Measurements from ENCODE around the gene C17orf58.
A peak's percentile ranks its signal among the peaks of the same experiment; 100 is the strongest.
"Not testable (repeated sequence)": the region's sequence is repeated elsewhere in the genome, so short reads cannot be mapped to it uniquely, and the experiment has no call there.

Gene C17orf58

DNA sequence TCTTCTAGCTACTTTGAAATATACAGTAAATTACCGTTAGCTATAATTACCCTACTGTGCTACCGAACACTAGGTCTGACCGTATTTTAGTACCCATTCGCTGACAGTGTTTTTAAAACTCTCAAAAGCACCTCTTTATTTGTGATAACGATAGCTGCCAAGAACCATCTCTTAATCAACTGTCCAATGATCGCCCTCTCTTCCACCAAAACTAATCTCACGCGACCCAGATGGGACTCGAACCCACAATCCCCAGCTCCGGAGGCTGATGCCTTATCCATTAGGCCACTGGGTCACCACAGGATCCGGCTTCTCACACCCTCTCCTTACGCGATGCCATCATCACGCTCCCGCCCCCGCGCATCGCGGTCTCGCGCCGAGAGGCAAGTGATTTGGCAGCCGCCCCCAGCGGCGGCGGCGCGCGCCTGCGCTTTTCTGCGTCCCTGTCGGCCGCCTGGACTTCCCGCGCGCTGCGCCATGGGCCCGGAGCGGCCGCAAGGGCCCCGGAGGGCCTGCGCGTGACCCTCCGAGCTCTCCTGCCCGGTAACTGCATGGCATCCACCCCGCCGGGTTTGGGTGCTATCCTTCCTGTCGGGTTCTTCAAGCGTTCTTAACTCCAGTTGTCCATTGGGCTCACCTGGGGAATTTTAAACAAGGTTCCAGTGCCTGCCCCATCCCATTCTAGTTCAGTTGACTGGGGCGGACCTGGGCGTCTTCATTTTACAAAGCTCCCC lies 23.6 kb upstream of the C17orf58 start:
- Histone ChIP-seq H3K27me3 (ENCODE audit: insufficient read depth, low read length) (no peaks in the 10 kb centered on the region), H3K9me3 (ENCODE audit: low read length) (no peaks in the 10 kb centered on the region), H2AFZ (ENCODE audit: low read depth, low read length) (peak overlapping the region; percentile 90), H3K4me3 (ENCODE audit: low read length) (peak overlapping the region; percentile 74), H3K36me3 (ENCODE audit: insufficient read depth, low read length) (no peaks in the 10 kb centered on the region), H3K4me1 (ENCODE audit: insufficient read depth, low read length) (peaks cover 4% of the 10 kb centered on the region)

- no peaks in the 10 kb centered on the region for H3K9me3 ChIP-seq (ENCODE audit: low read length)
- H3K4me1 ChIP-seq (ENCODE audit: insufficient read depth, low read length) = peaks cover 4% of the 10 kb centered on the region
- no peaks in the 10 kb centered on the region for H3K27me3 ChIP-seq (ENCODE audit: insufficient read depth, low read length)
- peak overlapping the region; percentile 23 for H3K4me3 ChIP-seq (ENCODE audit: low read length)
- no peaks in the 10 kb centered on the region for H3K36me3 ChIP-seq (ENCODE audit: insufficient read depth, low read length)
- no peak overlapping the region for H2AFZ ChIP-seq (ENCODE audit: low read depth, low read length)
These were observed 23.0 kb upstream of the C17orf58 start for GRCh38 chr17:68019336-68019674.

DNA sequence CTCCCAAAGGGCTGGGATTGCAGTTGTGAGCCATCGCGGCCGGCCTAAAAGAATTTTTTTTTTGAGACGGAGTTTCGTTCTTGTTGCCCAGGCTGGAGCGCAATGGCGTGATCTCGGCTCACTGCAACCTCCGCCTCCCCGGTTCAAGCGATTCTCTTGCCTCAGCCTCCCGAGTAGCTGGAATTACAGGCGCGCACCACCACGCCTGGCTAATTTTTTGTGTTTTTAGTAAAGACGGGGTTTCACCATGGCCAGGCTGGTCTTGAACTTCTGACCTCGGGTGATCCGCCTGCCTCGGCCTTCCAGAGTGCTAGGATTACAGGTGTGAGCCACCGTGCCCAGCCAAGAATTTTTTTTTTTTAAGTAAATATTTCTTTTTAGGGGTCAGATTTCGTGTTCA lies 22.2 kb upstream of the C17orf58 start:
- H3K4me3 ChIP-seq (ENCODE audit: low read length); H3K4me1 ChIP-seq (ENCODE audit: insufficient read depth, low read length); H3K36me3 ChIP-seq (ENCODE audit: insufficient read depth, low read length); H2AFZ ChIP-seq (ENCODE audit: low read depth, low read length); H3K27me3 ChIP-seq (ENCODE audit: insufficient read depth, low read length); H3K9me3 ChIP-seq (ENCODE audit: low read length): not testable (repeated sequence)

DNA sequence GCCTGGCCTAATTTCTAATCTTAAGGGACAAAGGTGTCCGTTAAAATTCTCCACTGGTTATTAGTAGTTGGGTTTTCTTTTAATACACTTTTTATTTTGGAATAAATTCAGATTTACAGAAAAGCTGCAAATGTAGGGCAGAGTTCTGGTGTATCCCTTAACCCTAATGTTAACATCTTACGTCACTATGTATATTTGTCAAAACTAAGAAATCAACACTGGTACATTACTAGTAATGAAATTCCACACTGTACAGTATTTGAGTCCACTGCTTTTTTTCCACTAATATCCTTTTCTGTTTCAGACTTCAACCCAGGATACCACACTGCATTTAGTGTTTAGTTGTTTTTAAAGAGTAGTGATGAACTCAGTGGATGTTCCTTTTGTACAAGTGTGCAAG lies 20.6 kb upstream of the C17orf58 start:
- no peak overlapping the region for H2AFZ ChIP-seq (ENCODE audit: low read depth, low read length)
- H3K36me3 ChIP-seq (ENCODE audit: insufficient read depth, low read length) = no peaks in the 10 kb centered on the region
- H3K27me3 ChIP-seq (ENCODE audit: insufficient read depth, low read length) = no peaks in the 10 kb centered on the region
- H3K4me1 ChIP-seq (ENCODE audit: insufficient read depth, low read length) = peaks cover 4% of the 10 kb centered on the region
- no peak overlapping the region for H3K4me3 ChIP-seq (ENCODE audit: low read length)
- no peaks in the 10 kb centered on the region for H3K9me3 ChIP-seq (ENCODE audit: low read length)

- Histone ChIP-seq H3K36me3 (ENCODE audit: insufficient read depth, low read length) (no peaks in the 10 kb centered on the region), H3K4me1 (ENCODE audit: insufficient read depth, low read length) (no peaks in the 10 kb centered on the region), H3K27me3 (ENCODE audit: insufficient read depth, low read length) (no peaks in the 10 kb centered on the region)
These were observed 18.9 kb upstream of the C17orf58 start for GRCh38 chr17:68015081-68015723.

GRCh38 chr17:68013385-68013784 lies 17.1 kb upstream of the C17orf58 start:
- Histone ChIP-seq H3K4me1 (ENCODE audit: insufficient read depth, low read length) (no peaks in the 10 kb centered on the region), H3K9me3 (ENCODE audit: low read length) (no peaks in the 10 kb centered on the region), H3K4me3 (ENCODE audit: low read length) (no peak overlapping the region), H2AFZ (ENCODE audit: low read depth, low read length) (no peak overlapping the region), H3K36me3 (ENCODE audit: insufficient read depth, low read length) (no peaks in the 10 kb centered on the region), H3K27me3 (ENCODE audit: insufficient read depth, low read length) (no peaks in the 10 kb centered on the region)

More at GRCh38 chr17:68015081-68015723, 18.9 kb upstream of the C17orf58 start:
- H3K9me3 ChIP-seq (ENCODE audit: low read length) = no peaks in the 10 kb centered on the region
- no peak overlapping the region for H3K4me3 ChIP-seq (ENCODE audit: low read length)
- H2AFZ ChIP-seq (ENCODE audit: low read depth, low read length) = no peak overlapping the region

DNA sequence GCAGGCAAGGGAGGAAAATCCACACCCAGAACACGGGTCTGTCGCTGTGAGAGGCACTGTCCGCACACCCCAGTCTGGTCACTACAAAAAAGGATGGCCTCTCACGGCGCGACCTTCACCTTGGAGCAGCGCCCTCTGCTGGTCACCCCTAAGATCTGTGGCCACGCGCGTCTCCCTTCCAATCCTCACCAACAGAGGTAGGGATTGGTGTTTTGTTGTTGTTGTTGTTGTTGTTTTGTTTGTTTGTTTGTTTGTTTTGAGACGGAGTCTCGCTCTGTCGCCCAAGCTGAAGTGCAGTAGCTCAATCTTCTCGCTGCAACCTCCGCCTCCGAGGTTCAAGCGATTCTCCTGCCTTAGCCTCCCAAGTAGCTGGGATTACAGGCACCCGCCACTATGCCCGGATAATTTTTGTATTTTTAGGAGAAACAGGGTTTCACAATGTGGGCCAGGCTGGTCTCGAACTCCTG lies 15.0 kb upstream of the C17orf58 start:
- H3K36me3 ChIP-seq (ENCODE audit: insufficient read depth, low read length) = no peaks in the 10 kb centered on the region
- H3K9me3 ChIP-seq (ENCODE audit: low read length) = no peaks in the 10 kb centered on the region
- H3K4me1 ChIP-seq (ENCODE audit: insufficient read depth, low read length) = no peaks in the 10 kb centered on the region
- no peak overlapping the region for H2AFZ ChIP-seq (ENCODE audit: low read depth, low read length)
- H3K4me3 ChIP-seq (ENCODE audit: low read length) = no peak overlapping the region
- no peaks in the 10 kb centered on the region for H3K27me3 ChIP-seq (ENCODE audit: insufficient read depth, low read length)

DNA sequence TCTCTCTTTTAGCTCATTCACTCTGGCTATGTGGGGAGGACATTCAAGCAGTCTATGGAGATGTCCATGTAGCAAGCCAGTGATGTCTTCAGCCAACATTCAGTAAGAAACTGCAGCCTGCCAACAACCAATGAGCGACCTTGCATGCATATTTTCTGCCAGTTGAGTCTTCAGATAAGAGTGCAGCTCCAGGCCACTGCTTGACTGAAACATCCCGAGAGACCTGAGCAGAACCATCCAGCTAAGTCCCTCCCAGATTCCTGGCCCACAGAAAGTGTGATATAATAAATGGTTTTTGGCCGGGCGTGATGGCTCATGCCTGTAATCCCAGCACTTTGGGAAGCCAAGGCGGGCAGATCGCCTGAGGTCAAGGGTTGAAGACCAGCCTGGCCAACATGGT lies 10.5 kb upstream of the C17orf58 start:
- H3K9me3 ChIP-seq (ENCODE audit: low read length) = no peaks in the 10 kb centered on the region
- H2AFZ ChIP-seq (ENCODE audit: low read depth, low read length) = no peak overlapping the region
- H3K4me1 ChIP-seq (ENCODE audit: insufficient read depth, low read length) = no peaks in the 10 kb centered on the region
- H3K27me3 ChIP-seq (ENCODE audit: insufficient read depth, low read length) = no peaks in the 10 kb centered on the region
- H3K4me3 ChIP-seq (ENCODE audit: low read length) = no peak overlapping the region
- H3K36me3 ChIP-seq (ENCODE audit: insufficient read depth, low read length) = no peaks in the 10 kb centered on the region

DNA sequence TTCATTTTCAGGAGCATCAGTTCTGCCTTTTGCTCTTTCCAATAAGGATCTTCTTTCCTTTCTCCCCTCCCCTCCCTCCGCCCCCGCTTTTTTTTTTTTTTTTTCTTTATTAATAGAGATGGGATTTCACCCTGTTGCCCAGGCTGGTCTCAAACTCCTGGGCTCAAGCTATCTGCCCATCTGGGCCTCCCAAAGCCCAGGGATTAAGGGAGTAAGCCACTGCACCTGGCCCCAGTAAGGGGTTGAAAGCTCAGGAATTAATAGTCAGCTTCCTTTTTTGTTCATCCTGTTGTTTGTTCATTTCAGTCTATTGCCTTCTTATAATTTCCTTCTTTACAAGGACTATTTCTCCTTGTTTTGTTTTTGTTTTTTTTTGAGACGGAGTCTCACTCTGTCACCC lies 7.9 kb upstream of the C17orf58 start:
- Histone ChIP-seq H3K4me3 (ENCODE audit: low read length) (no peak overlapping the region), H3K36me3 (ENCODE audit: insufficient read depth, low read length) (no peaks in the 10 kb centered on the region), H3K4me1 (ENCODE audit: insufficient read depth, low read length) (no peaks in the 10 kb centered on the region), H2AFZ (ENCODE audit: low read depth, low read length) (no peak overlapping the region), H3K27me3 (ENCODE audit: insufficient read depth, low read length) (no peaks in the 10 kb centered on the region), H3K9me3 (ENCODE audit: low read length) (no peaks in the 10 kb centered on the region)

- Histone ChIP-seq H3K4me1 (ENCODE audit: insufficient read depth, low read length) (peaks cover 13% of the 10 kb centered on the region), H2AFZ (ENCODE audit: low read depth, low read length) (no peak overlapping the region), H3K4me3 (ENCODE audit: low read length) (no peak overlapping the region), H3K36me3 (ENCODE audit: insufficient read depth, low read length) (no peaks in the 10 kb centered on the region), H3K9me3 (ENCODE audit: low read length) (no peaks in the 10 kb centered on the region), H3K27me3 (ENCODE audit: insufficient read depth, low read length) (no peaks in the 10 kb centered on the region)
These were observed 3.1 kb upstream of the C17orf58 start for GRCh38 chr17:67999291-67999911.

GRCh38 chr17:67998466-67998865 lies 2.2 kb upstream of the C17orf58 start:
- Histone ChIP-seq H3K4me3 (ENCODE audit: low read length) (no peak overlapping the region), H2AFZ (ENCODE audit: low read depth, low read length) (no peak overlapping the region), H3K4me1 (ENCODE audit: insufficient read depth, low read length) (peaks cover 13% of the 10 kb centered on the region), H3K36me3 (ENCODE audit: insufficient read depth, low read length) (no peaks in the 10 kb centered on the region), H3K9me3 (ENCODE audit: low read length) (no peaks in the 10 kb centered on the region), H3K27me3 (ENCODE audit: insufficient read depth, low read length) (no peaks in the 10 kb centered on the region)

DNA sequence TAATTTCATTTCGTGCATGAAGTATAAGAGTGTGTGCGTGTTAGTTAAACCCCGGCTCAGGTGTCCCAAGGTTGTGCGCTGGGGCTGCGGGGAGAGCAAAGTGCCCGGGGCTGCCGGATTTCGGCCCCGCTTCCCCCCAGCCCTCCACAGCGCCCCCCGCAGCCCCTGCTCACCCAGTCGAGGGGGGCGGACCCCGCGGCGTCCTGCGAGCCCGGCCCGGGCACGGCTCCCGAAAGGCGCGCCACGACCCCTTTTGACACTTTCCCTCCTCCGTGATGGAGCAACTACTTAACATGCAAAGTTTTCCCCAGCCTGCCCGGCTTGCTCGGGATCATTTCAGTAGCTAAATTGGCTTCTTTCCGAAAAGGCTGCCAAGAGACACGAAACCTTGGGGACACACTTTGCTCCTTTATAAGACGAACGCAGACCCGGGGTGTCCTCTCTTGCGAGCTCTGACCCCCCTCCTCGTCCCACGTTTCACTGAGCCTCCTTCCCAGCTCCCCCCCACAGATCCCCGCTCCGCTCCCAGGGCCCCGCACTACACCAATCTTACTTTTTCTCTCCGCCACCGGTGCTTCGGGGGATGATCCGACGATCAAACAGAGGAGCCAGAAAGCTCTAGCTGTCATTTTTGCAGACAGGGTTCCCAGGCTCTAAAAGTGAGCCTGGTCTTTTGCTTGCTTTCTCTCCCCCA lies 552 bp downstream of the C17orf58 start:
- H3K9me3 ChIP-seq (ENCODE audit: low read length) = no peaks in the 10 kb centered on the region
- H3K27me3 ChIP-seq (ENCODE audit: insufficient read depth, low read length) = no peaks in the 10 kb centered on the region
- peak overlapping the region; percentile 62 for H3K4me3 ChIP-seq (ENCODE audit: low read length)
- peaks cover 13% of the 10 kb centered on the region for H3K4me1 ChIP-seq (ENCODE audit: insufficient read depth, low read length)
- peak overlapping the region; percentile 83 for H2AFZ ChIP-seq (ENCODE audit: low read depth, low read length)
- H3K36me3 ChIP-seq (ENCODE audit: insufficient read depth, low read length) = no peaks in the 10 kb centered on the region

Data from neuron (in vitro differentiated cells).